NOMO-1 (cell line): ENCODE data around the gene SP140L.
"Not testable (repeated sequence)": the region's sequence is repeated elsewhere in the genome, so short reads cannot be mapped to it uniquely, and the experiment has no call there.

Experiments
- DNase-seq, 2 experiments: peaks; one replicate each; lab custom pipeline; 2025; ENCODE audit not compliant: unreplicated experiment in 2 of 2; lab: John Stamatoyannopoulos, UW

Gene SP140L

DNA sequence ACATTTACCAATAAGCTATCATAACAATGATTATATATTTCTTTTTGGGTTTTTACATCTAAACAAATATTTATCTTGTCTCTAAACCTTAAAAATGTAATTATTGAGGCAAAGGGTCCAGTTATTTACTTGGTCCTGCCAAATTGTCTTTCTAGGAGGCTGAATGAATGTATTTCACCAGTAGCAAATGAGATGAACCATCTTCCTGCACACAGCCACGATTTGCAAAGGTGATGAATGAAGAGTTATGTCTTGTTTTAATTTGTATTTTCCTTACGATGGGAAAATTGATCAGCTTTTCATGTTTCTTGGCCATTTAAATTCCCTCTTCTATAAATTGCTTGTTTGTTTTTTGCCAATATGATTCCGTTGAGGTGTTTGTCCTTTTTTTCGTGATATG lies 90.4 kb downstream of the SP140L start:
- DNase-seq = no peak

DNA sequence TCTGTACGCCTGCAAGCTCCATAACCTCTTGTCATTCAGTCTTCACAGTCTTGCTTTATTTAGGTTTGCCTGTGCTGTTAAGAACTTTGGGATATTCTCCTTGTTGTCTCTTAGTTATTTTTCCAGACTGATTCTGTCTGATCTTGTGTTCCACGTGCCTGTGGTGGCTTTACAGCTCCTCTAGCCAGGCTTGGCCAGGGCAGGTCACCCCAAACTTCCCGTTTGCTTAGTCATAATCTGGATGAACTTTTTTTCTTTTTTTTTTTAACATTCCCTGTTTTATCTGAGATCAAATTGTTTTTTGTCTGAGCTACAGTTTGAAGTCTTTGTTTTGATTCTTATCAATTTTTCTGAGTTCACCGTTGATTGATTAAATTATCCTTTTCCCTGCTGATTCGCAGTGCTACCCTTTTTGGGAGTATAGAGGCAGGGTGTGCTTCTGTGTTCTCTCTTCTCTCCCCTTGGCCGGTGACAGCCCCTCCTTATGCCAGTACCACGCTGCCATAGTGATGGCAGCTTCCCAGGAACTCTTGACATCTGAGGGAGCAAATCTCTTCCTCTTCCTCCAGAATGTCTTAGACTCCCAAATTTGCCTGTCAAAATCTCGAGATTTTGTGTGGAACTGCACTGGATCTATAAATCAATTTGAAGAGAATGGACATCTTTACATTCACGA lies 91.5 kb downstream of the SP140L start:
- no peak for DNase-seq

DNA sequence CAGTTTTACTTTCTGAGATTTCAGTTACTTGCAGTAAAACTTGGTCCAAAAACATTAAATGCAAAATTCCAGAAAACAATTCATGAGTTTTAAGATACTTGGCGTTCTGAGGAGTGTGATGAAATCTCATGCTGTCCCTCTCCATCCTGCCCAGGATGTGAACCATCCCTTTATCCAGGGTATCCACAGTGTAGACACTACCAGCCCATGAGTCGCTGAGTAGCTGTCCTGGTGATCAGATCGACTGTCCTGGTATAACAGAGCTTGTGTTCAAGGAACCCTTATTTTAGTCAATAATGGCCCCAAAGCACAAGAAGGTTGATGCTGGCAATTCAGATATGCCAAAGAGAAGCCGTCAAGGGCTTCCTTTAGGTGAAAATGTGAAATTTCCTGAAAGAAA lies 92.2 kb downstream of the SP140L start:
- no peak for DNase-seq

DNA sequence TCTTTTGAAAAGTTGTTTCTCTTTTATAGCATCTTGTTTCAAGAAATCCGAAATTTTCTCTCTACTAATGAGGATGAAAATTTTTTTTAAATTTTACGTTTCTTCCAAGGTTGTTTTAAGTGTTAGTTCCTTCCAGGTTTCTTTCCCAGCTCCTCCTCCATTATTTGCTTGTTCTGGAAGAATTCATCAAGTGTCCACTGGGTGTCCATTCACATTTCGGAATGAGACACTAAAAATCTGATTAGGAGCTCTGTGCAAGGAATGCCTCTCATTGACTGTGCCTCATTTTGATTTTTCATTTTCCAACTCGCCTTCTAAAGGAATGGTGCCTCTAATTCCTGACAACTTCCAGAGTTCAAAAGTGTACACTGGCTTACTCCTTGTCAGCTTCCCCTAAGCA lies 95.2 kb downstream of the SP140L start:
- no peak for DNase-seq

DNA sequence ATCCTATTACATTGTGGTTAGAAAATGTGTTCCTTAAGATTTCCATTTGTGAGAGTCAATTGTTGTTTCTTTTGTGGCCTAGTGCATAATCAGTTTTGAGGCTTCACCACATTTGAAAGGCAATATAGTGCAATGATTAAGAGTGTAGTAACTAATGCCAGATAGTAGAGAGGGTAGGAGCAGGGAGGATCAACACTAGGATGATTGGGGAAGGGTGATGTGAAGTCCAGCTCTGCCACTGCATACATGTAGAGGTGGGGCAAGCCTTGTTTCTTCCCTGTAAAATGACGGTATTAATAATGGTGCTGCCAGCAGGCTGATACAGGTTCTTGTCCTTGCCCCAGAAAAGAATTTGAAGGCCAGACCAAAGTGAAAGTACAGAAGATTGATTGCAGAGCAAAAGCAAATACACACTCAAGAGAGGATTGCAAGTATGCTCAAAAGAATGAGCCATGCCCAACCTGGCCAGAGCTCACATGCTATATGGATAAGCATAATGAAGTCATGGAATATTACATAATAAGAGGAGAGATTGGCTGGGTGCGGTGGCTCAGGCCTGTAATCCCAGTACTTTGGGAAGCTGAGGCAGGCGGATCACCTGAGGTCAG lies 97.0 kb downstream of the SP140L start:
- no peak for DNase-seq

DNA sequence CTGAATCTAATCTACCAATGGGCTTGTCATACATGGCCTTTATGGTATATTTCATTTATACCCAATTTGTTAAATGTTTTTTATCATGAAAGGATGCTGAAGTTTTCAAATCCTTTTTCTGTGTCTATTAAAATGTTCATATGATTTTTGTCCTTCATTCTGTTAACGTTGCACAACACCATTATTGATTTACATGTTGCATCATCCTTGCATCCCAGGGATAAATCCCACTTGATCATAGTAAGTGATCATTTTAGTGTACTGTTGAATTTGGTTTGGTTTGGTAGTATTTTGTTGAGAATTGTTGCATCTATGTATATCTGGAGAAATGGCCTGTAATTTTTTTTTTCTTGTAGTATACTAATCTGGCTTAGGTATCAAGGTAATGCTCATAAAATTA lies 98.4 kb downstream of the SP140L start:
- no peak for DNase-seq

DNA sequence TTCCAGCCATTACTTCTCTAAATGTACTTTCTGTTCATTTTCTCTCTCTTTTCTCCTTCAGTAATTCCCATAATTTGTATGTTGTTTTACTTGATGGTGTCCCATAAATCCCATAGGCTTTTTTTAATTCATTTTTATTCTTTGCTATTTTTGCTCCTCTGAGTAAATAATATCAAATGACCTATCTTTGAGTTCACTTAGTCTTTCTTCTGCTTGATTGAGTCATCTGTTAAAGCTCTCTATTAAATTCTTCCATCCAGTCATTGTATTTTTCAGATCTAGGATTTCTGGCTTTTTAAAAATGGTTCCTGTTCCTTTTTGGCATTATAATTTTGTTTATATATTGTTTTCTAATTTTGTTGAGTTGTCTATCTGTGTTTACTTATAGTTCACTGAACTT lies 102.5 kb downstream of the SP140L start:
- DNase-seq = no peak

DNA sequence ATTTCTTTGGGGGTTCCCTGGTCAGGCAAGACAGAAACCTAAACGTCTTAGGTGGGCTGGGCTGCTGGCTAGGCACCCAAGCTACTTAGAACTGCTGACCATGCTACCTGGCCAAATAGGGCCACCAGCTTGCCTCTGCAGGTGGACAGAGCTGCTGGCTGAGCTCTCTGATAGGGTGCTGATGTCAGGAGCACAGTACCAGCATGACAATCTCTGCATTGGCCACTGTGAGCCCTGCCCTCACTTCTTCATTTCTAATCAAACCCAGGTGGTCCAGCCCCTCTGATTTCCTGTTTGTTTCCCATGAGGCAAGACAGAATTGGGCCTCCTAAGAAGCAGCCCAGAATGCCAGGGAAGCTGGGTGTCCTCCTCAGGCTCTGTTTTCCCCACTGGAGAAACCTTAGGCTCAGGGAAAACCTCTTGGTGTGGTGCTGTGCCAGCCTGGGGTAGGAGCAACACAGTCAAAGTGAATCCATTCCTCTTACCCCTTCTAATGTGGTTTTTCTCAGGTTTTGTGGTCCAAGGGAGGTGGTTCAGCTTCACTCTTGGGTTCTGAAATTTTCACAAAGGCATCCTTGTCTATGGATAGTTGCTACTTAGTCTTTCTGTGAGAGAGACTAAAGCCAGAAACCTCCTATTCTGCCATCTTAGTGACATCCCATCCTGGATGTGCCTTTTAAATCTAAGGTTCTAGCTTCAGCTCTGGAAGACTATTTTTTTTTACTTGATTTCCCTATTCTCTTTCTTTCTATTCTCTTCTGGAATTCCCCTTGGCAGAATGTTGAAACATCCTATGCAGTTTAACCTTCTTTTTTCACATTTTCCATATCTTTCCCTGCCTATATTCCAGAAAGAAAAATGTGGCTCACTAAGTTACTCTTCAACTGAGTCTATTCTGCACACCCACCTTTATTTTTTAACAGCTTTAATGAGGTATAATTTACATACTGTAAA lies 104.2 kb downstream of the SP140L start:
- DNase-seq = no peak

DNA sequence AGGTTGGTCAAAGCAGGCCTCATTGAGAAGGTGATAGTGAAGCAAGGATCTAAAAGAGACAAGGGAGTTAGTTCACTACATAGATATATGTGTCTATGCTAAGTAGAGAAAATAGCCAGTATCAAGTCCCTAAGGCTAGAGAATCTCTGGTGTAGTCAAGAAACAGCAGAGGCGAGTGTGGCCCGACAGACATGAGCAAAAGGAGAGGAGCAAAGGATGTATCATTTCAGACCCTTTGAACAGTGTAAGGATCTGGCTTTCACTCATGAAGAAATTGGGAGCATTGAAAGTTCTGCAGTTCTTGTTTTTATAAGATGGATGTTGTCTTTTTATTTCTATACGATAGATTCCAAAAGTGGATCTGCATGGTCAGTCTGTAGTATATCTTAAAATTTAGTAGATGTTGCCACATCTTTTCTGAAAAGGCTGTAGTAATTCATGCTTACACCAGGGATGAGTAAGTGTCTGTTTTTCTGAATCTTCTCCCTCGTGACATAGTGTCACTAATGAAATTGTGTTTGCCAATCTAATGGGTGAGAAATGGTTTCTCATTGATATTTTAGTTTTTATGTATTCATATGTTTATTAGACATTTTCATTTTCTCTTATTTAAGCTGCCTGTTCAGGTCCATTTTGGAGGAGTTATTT lies 107.8 kb downstream of the SP140L start:
- no peak for DNase-seq

DNA sequence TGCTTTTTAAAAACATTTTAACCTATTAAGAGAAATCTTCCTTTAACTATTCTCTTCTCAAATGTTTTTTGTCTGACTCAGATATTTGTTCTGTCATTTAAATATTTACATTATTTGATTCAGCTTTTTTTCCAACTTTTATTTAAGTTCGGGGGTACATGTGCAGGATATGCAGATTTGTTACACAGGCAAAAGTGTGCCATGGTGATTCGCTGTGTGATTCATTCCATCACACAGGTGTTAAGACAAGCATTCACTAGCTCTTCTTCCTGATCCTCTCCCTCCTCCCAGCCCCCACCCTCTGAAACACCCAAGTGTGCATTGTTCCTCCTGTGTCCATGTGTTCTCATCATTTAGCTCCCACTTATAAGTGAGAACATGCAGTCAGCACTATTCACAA lies 108.4 kb downstream of the SP140L start:
- DNase-seq = no peak

DNA sequence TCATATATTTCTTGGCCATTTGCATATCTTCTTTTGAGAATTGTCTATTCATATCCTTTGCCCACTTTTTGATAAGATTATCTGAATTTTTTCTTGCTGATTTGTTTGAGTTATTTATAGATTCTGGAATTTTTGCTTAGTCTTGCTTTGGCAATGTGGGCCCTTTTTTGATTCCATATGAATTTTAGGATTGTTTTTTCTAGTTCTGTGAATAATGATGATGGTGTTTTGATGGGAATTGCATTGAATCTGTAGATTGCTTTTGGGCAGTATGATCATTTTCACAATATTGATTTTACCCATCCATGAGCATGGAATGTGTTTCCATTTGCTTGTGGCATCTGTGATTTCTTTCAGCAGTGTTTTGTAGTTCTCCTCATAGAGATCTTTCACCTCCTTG lies 112.1 kb downstream of the SP140L start:
- DNase-seq = not testable (repeated sequence)

DNA sequence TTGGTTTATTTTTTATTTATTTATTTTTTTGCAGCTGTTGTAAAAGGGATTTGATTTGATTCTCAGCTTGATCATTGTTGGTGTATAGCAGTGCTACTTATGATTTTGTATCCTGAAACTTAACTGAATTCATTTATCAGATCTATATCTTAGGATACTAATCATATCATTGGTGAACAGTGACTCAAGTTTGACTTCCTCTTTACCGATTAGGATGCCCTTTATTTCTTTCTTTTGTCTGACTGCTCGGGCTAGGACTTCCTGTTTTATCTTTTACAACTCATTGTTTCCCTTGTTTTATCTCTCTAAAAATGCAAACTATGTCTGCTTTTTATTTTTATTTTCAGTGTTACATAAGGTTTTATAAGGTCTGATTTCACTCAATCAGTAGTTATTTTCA lies 112.6 kb downstream of the SP140L start:
- DNase-seq = peak in 1 of 2 experiments; percentile 78

DNA sequence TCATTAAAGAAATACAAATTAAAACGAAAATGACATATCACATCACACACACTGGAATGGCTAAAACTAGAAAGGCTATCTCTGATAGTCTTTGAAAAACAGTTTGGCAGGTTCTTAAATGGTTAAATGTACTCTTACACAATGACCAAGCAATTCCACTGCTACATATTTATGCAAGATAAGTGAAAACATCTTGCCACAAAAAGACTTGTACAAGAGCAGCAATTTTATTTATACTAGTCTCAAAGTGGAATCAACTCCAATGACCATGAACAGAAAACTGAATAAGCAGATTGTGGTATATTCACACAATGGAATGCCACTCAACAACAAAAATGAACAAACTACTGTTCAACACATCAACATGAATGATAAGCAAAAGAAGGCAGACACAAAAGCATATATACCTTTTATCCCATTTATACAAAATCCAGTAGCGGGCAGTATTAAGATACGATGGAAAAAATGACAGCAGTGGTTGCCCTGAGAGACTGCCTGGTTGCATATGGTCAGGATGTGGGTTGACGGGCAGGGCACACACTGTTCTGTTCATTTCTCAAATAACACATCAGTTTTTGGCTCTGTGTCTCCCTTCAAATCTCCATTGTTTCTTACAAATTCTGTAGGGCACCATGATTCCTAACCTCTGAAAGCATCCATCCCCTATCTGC lies 114.4 kb downstream of the SP140L start:
- DNase-seq = no peak

DNA sequence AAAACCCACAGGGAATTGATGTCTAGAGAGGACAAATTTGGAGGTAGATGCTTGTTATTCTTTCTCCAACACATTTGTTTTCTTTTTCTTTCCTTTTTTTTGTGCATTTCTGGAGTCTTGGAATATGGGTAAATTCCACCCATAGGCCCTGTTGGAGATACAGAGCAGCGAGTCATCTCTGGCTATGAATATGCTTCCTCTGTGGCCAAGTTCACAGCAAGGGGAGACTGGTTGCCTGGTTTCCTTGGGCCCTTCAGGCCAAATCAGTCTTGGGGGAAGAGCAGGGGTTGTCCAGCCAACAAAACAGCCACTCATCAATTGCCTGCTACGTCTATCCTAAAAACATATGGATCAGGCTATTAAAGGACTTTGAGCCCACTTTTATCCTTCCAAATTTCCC lies 116.5 kb downstream of the SP140L start:
- DNase-seq = no peak

DNA sequence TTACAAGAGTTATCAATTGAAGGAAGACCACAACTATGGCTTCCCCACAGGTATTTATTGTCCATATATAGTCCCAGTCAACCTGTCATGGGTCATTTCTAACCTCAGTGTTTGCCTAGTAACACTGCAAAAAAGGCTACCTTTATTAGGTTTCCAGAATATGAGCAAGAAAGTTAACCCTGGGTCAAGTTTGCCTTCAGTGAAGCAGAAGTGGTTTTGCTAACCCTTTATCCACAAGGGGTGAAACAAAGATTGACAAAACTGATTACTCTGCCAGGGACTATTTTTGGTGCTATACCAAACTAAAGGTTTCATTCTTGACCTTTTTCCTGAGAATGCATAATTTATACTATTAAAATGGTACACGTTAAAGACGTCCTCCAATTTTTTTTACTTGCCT lies 117.8 kb downstream of the SP140L start:
- DNase-seq = no peak

DNA sequence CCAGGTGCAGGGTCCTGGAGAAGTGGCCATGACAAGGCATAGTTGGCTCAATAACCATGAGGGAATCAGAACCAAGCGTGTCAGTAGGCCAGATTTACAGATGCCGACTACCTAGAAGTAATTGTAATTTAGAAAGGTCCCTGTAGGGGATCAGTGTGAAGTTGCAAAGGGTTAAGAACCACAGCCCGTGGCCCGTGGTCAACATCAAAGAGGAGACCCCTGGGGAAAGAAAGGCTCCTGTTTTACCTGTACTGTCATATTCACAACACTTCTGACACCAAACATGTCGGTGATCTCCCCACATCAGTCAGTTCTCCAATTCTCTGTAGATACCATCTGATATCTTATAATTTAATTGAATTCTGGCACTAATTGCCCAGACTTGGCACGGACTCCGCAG lies 120.0 kb downstream of the SP140L start:
- no peak for DNase-seq

DNA sequence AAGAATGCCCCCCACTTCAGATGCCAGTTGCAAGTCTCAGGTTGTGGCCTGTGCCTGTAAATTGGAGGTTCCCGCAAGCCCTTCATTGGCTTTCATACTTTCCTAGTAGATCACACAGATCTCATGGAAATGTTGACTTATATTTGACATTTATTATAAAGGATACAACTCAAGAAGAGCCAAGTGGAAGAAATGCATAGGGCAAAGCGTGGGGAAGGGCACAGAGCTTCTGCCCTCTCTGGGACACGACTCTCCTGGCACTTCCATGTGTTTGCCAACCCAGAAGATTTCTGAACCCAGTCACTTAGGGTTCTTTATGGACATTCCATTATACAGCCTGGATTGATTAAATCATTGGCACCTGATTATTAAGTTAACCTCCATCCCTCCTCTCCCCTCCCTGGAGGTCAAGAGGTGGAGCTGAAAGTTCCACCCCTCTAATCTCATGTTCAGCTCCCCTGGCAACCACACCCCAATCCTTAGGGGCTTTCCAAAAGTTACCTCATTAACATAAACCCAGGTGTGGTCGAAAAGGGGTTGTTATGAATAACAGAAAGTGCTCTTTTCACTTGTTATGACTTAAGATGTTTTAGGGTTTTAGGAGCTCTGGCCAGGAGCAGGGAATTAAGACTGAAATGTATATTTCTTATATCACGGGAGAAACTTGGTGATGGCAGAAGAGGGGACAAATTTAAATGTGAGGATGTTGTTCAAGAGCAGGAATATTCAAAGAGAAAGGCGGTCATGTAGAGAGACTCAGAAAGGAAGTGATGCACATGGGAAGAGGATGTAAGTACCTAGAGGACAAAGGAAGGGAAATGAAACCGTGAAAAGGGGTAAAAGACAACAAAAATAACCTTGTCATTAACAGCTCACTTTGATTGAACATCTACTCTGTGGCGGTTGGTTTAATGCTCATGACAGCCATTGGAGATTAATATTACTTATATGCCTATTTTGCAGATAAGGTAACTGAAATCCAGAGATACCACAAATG lies 120.8 kb downstream of the SP140L start:
- peak; percentile 45 to 75 for DNase-seq

DNA sequence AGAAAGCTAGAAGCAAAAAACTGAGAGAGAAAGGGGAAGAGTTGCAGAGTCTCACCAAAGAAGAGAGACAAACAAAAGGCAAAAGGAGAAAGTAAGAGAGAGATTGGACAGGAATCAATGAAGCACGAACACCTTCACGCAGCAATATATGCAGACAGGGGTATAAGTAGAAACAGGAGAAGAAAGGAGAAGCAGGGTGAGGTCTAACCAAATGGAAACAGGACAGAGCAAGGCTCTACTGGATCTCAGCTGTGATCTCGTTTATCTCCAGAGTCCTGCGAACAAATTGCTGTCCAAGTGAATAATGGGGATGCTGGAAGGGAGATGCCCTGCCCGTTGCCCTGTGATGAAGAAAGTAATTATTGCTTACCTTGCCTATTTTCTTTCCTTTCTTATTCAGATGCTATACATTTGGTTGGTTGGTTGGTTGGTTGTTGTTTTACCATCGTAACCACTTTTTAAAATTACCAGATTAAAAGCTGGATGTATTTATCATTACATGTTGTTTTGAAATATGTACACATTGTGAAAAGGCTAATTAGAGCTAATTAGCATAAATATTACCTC lies 123.0 kb downstream of the SP140L start:
- no peak for DNase-seq

DNA sequence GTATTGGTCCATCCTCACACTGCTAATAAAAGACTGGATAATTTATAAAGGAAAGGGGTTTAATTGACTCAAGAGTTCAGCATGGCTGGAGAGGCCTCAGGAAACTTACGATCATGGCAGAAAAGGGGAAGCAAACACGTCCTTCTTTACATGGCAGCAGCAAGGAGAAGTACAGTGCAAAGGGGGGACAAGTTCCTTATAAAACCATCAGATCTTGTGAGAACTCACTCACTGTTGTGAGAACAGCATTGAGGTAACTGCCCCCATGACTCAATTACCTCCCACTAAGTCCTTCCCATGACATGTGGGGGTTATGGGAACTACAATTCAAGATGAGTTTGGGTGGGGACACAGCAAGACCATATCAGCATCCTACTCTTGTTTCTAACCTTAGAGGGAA lies 126.0 kb downstream of the SP140L start:
- DNase-seq = no peak
